Peyer's patch (tissue), 4 donors: ENCODE results near the gene MARF1.

Source experiments
- CTCF ChIP-seq, 6 experiments: fragments of 450-650 bp in 4 of 6; fragments of 200-600 bp in 2 of 6; sonication (generic) in 1 of 6; IDR thresholded peaks; one replicate each; pipeline ENCODE4 v1.5.1; 2017 to 2019; ENCODE audit warnings: antibody characterized with exemption in 6 of 6, mild to moderate bottlenecking in 3 of 6, moderate library complexity in 1 of 6
- POLR2A ChIP-seq, 2 donors: fragments of 450-650 bp; IDR thresholded peaks; one replicate each; pipeline ENCODE4 v1.5.1; 2017; ENCODE audit warnings: antibody characterized with exemption in 2 of 2, mild to moderate bottlenecking in 2 of 2, moderate library complexity in 2 of 2

DNA sequence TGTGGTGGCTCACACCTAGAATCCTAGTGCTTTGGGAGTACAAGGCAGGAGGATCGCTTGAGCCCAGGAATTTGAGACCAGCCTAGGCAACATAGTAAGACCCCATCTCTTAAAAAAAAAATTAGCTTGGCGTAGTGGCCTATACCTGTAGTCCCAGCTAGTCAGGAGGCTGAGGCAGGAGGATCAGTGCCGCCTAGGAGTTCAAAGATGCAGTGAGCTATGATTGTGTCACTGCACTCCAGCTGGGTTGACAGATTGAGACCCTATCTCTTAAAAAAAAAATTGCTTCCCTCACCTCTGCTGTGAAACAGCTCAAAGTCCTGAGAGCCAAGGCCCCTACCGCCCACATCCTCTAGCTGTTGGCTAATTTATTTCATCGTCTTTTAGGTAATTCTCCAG lies 17.2 kb upstream of the MARF1 start:
- TF ChIP-seq POLR2A (IDR thresholded peaks at IDR 0.05): no peak
- TF ChIP-seq CTCF (IDR thresholded peaks at IDR 0.05): no peak
